Upper lobe of right lung (tissue), 1 donor: Measurements from ENCODE around the gene ACTG1. TPM values are rescaled to one million over a fixed set of nuclear protein-coding genes. Genes with fewer than 3 reads are reported as not detected.
"Not testable (repeated sequence)": the region's sequence is repeated elsewhere in the genome, so short reads cannot be mapped to it uniquely, and the experiment has no call there.

Experiments used
- ATAC-seq: fragments of 200-7000 bp; cut with Tn5 transposase; one replicate; pipeline ENCODE4 v1.9.1; 2020; ENCODE audit warnings: mild to moderate bottlenecking, moderate library complexity
- DNase-seq: peaks from one replicate; pipeline ENCODE4 v3.0.0-alpha.2; 2020
- H3K27ac ChIP-seq: fragments of 200-600 bp; one replicate; pipeline ENCODE4 v1.8.0; 2022
- H3K27me3 ChIP-seq: fragments of 200-600 bp; one replicate; pipeline ENCODE4 v1.8.0; 2022; ENCODE audit warnings: mild to moderate bottlenecking
- H3K36me3 ChIP-seq: fragments of 200-600 bp; one replicate; pipeline ENCODE4 v1.8.0; 2022
- H3K4me1 ChIP-seq: fragments of 200-600 bp; one replicate; pipeline ENCODE4 v1.8.0; 2022
- H3K4me3 ChIP-seq: fragments of 200-600 bp; one replicate; pipeline ENCODE4 v1.8.0; 2022; ENCODE audit warnings: mild to moderate bottlenecking
- H3K9me3 ChIP-seq: fragments of 200-600 bp; one replicate; pipeline ENCODE4 v1.8.0; 2022
- CTCF ChIP-seq: fragments of 200-600 bp; IDR thresholded peaks from one replicate; pipeline ENCODE4 v1.8.0; 2022; ENCODE audit warnings: antibody characterized with exemption
- intact Hi-C: fragments of 100-400 bp; cut with DNase I; formaldehyde crosslinking; loops from one replicate; pipeline ENCODE4 v1.11.0; 2022
- total RNA-seq: library from RNA; stranded (reverse); fragmentation: NEBNext Ultra II Directional; extraction: Animal tissue kit (Norgen Biotek cat#: 25700); gene quantifications from one replicate; pipeline ENCODE4 v1.2.1, GENCODE V29; 2021
- donor health status: DM: no; HTN: yes; CAD: no; lungs with severe emphysema.

The ACTG1 gene
- total RNA-seq, 1 donor from 2014 or later: 2,193 TPM

GRCh38 chr17:81535480-81536298 is 23.1 kb upstream of the ACTG1 start:
- H3K36me3 ChIP-seq: peaks cover 6% of the 10 kb centered on the region
- no peak for TF ChIP-seq CTCF
- DNase-seq (no peak), ATAC-seq (no peak)
- intact Hi-C loops: no loop called here
- peaks cover 16% of the 10 kb centered on the region for H3K27me3 ChIP-seq
- H3K27ac ChIP-seq: no peak overlapping the region
- H3K9me3 ChIP-seq: no peaks in the 10 kb centered on the region
- H3K4me1 ChIP-seq: peaks cover 10% of the 10 kb centered on the region
- no peak overlapping the region for H3K4me3 ChIP-seq

GRCh38 chr17:81535007-81535328 is 22.4 kb upstream of the ACTG1 start:
- TF ChIP-seq CTCF: no peak
- Histone ChIP-seq H3K27ac (no peak overlapping the region), H3K4me1 (peaks cover 10% of the 10 kb centered on the region), H3K27me3 (peaks cover 16% of the 10 kb centered on the region), H3K36me3 (peaks cover 3% of the 10 kb centered on the region), H3K9me3 (no peaks in the 10 kb centered on the region), H3K4me3 (no peak overlapping the region)
- DNase-seq (no peak), ATAC-seq (no peak)
- intact Hi-C loops: no loop called here

- TF ChIP-seq CTCF: no peak
- intact Hi-C loops: no loop called here
- no peak overlapping the region for H3K27ac ChIP-seq
- ATAC-seq (no peak), DNase-seq (no peak)
- H3K4me1 ChIP-seq: peaks cover 10% of the 10 kb centered on the region
- peaks cover 16% of the 10 kb centered on the region for H3K27me3 ChIP-seq
- H3K36me3 ChIP-seq: no peaks in the 10 kb centered on the region
- H3K9me3 ChIP-seq: no peaks in the 10 kb centered on the region
- H3K4me3 ChIP-seq: no peak overlapping the region
Measured at GRCh38 chr17:81534157-81535006, 21.8 kb upstream of the ACTG1 start.

- no peak for TF ChIP-seq CTCF
- Histone ChIP-seq H3K4me3 (no peak overlapping the region), H3K36me3 (no peaks in the 10 kb centered on the region), H3K4me1 (peaks cover 10% of the 10 kb centered on the region), H3K9me3 (no peaks in the 10 kb centered on the region), H3K27ac (no peak overlapping the region), H3K27me3 (peaks cover 18% of the 10 kb centered on the region)
- DNase-seq (no peak), ATAC-seq (no peak)
- intact Hi-C loops: no loop called here
Measured at GRCh38 chr17:81533339-81534141, 20.9 kb upstream of the ACTG1 start.

- no peak for TF ChIP-seq CTCF
- ATAC-seq (no peak), DNase-seq (no peak)
- H3K4me3 ChIP-seq: no peak overlapping the region
- peaks cover 22% of the 10 kb centered on the region for H3K27me3 ChIP-seq
- intact Hi-C loops: no loop called here
- no peak overlapping the region for H3K27ac ChIP-seq
- H3K36me3 ChIP-seq: no peaks in the 10 kb centered on the region
- H3K9me3 ChIP-seq: no peaks in the 10 kb centered on the region
- H3K4me1 ChIP-seq: peaks cover 15% of the 10 kb centered on the region
Measured at GRCh38 chr17:81532490-81533287, 20.1 kb upstream of the ACTG1 start.

GRCh38 chr17:81531998-81532404 is 19.4 kb upstream of the ACTG1 start:
- H3K36me3 ChIP-seq, H3K4me3 ChIP-seq, H3K27ac ChIP-seq, intact Hi-C loops, H3K9me3 ChIP-seq, DNase-seq, ATAC-seq: not testable (repeated sequence)
- peaks cover 22% of the 10 kb centered on the region for H3K27me3 ChIP-seq
- peaks cover 13% of the 10 kb centered on the region for H3K4me1 ChIP-seq

GRCh38 chr17:81531013-81531412 is 18.4 kb upstream of the ACTG1 start:
- DNase-seq, intact Hi-C loops, H3K36me3 ChIP-seq, H3K27ac ChIP-seq, H3K4me1 ChIP-seq, ATAC-seq, H3K9me3 ChIP-seq, H3K4me3 ChIP-seq: not testable (repeated sequence)
- H3K27me3 ChIP-seq: peaks cover 20% of the 10 kb centered on the region
